SKM-1 (cell line): ENCODE results near the gene OSGEP.

Experiments used
- DNase-seq: peaks from one replicate; lab custom pipeline; 2025; ENCODE audit not compliant: unreplicated experiment; lab: John Stamatoyannopoulos, UW

Gene OSGEP

DNA sequence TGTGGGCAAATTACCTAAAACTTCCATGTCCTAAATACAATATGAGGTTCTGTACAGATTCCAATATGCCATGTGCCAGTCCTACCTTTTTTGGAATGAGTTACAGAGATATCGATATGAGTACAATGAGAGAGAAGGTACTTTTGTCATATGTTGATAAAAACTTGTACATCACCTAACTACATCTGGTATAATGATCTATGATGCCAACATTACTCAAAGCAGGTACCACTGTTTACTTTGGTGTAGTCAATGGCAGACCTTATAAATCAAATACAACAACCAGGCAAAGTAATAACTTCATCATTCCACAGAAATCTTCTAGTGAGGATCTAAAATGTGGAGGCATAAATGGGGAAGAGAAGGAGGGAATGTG is 54.0 kb downstream of the OSGEP start:
- DNase-seq: no peak

DNA sequence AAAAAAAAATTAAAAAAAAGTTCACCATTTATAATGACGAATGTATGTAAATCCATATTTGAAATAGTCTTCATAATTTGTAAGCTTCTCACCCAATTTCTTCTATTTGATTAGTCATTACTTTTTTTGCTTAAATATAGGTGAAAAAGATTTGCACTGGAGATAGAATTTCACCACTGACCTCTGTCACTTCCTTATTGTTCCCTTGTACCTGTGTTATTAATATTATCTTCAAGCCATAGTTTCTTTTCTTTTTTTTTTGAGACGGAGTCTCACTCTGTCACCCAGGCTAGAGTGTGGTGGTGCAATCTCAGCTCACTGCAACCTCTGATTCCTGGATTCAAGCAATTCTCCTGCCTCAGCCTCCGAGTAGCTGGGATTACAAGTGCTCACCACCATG is 57.1 kb downstream of the OSGEP start:
- no peak for DNase-seq
